ENCODE results near the gene TCHP. TPM values are rescaled to one million over a fixed set of nuclear protein-coding genes. Genes with fewer than 3 reads are reported as not detected.
"Not testable (repeated sequence)": the region's sequence is repeated elsewhere in the genome, so short reads cannot be mapped to it uniquely, and the experiment has no call there.

Gene TCHP
- total RNA-seq, 1 experiment from 2014 or later: 3.6 TPM

- Histone ChIP-seq H3K4me3 (no peak overlapping the region), H3K27me3 (no peaks in the 10 kb centered on the region), H3K9me3 (no peaks in the 10 kb centered on the region), H3K36me3 (no peaks in the 10 kb centered on the region)
- no peak for DNase-seq
These were observed 6.6 kb upstream of the TCHP start for GRCh38 chr12:109893261-109893995.

DNA sequence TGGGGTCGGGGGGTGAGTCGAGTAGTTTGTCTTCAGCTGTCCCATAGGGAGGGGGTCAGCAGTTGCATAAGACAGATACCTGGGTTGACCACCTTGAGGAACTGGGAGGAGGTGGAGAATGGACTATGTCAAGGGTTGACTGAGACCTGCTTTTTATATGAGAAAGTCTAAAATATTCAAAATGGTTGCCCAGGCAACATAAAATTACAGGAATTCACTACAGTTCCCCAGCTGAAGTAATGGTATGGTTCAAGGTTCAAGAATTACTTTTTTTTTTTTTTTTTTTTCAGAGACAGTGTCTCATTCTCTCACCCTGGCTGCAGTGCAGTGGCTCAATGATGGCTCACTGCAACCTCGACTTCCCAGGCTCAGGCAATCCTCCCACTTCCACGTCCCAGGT, 5.1 kb upstream of the TCHP start:
- Histone ChIP-seq H3K9me3 (no peaks in the 10 kb centered on the region), H3K4me3 (no peak overlapping the region), H3K27me3 (no peaks in the 10 kb centered on the region), H3K36me3 (no peaks in the 10 kb centered on the region)
- no peak for DNase-seq

GRCh38 chr12:109896188-109896587, 3.9 kb upstream of the TCHP start:
- Histone ChIP-seq H3K9me3 (no peaks in the 10 kb centered on the region), H3K27me3 (no peaks in the 10 kb centered on the region), H3K4me3 (no peak overlapping the region), H3K36me3 (no peaks in the 10 kb centered on the region)
- no peak for DNase-seq

- no peak overlapping the region for H3K4me3 ChIP-seq
- H3K9me3 ChIP-seq: no peaks in the 10 kb centered on the region
- no peaks in the 10 kb centered on the region for H3K36me3 ChIP-seq
- H3K27me3 ChIP-seq: no peaks in the 10 kb centered on the region
- no peak for DNase-seq
These were observed 3.0 kb upstream of the TCHP start for GRCh38 chr12:109897029-109897428.

GRCh38 chr12:109899345-109899744, 729 bp upstream of the TCHP start:
- H3K4me3 ChIP-seq: peak overlapping the region; percentile 81
- H3K36me3 ChIP-seq: peaks cover 13% of the 10 kb centered on the region
- not testable (repeated sequence) for H3K27me3 ChIP-seq, DNase-seq, H3K9me3 ChIP-seq

- no peaks in the 10 kb centered on the region for H3K27me3 ChIP-seq
- H3K4me3 ChIP-seq: peak overlapping the region; percentile 81
- no peak for DNase-seq
These were observed 892 bp downstream of the TCHP start for GRCh38 chr12:109900752-109901580.

DNA sequence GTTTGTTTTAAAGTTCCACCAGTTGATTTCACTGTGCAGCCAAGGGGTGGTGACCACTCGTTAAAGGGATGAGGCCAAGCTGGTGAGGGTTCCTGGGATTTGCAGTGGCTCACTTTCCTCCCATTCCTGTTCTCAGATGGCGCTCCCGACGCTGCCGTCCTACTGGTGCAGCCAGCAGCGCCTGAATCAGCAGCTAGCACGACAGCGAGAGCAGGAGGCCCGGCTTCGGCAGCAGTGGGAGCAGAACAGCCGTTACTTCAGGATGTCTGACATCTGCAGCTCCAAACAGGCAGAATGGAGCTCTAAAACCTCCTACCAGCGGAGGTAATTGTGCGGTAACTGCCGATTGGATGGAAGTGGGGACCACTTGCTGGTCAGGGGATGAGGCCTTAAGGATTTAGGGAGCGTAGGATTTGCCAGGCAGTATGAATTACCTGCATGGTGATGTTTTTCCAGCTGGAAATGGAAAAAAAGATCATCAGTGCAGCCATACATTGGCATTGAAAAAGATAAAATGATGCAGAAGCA, 2.9 kb downstream of the TCHP start:
- no peak overlapping the region for H3K4me3 ChIP-seq
- H3K36me3 ChIP-seq: peaks cover 25% of the 10 kb centered on the region
- no peak for DNase-seq
- H3K27me3 ChIP-seq: no peaks in the 10 kb centered on the region
- no peaks in the 10 kb centered on the region for H3K9me3 ChIP-seq

More at GRCh38 chr12:109900752-109901580, 892 bp downstream of the TCHP start:
- Histone ChIP-seq H3K36me3 (peaks cover 16% of the 10 kb centered on the region), H3K9me3 (no peaks in the 10 kb centered on the region)

DNA sequence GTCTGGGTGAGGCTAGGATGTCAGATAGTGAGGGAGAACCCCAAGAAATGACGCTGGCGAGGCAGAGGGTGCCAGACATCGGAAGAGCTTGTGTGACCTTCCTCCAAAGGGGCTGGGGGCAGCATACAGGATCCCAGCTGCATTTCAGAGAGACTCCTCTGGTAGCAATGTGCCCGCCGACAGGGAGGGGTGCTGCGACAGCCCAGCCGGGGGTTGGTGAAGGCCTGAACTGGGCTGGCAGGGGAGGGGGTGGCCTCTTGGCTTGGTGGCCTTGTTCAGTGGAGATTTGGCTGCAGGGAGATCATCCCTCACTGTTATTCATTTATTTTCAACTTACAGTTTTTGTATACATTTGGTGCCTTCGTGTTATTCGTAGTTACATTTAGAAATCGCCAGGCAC, 5.2 kb downstream of the TCHP start:
- Histone ChIP-seq H3K36me3 (peaks cover 38% of the 10 kb centered on the region), H3K27me3 (no peaks in the 10 kb centered on the region), H3K9me3 (no peaks in the 10 kb centered on the region), H3K4me3 (no peak overlapping the region)
- DNase-seq: no peak

DNA sequence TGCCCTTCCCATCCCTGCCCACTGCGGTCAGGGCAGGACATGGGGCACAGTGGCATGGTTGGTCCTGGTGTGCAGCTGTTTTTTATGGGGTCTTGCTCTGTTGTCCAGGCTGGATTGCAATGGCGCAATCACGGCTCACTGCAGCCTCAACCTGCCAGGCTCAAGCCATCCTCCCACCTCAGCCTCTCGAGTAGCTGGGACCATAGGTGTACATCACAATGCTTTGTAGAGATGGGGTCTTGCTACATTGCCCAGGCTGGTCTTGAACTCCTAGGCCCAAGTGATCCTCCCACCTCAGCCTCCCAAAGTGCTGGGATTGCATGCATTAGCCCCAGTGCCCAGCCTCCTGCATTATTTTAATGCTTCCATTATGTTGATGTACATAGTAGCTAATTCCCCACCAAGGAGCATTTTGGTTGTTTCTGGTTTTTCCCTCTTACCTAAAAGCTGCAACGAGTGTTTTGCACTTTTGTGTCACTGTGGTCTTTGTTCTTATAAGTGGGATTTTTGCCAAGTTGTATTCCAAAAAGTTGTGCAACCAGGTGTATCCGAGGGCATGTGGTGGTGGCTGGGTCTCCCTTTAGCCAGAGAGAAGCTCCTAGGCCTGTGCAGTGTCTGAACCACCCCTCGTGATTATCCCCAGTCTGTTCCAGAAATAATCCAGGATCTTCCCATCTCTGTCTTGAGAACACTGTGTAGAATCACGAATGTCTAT, 10.3 kb downstream of the TCHP start:
- H3K27me3 ChIP-seq: no peaks in the 10 kb centered on the region
- peaks cover 38% of the 10 kb centered on the region for H3K36me3 ChIP-seq
- H3K4me3 ChIP-seq: no peak overlapping the region
- H3K9me3 ChIP-seq: no peaks in the 10 kb centered on the region
- no peak for DNase-seq

GRCh38 chr12:109910969-109911348, 10.9 kb downstream of the TCHP start:
- H3K36me3 ChIP-seq: peaks cover 42% of the 10 kb centered on the region
- peak; percentile 58 for DNase-seq
- H3K4me3 ChIP-seq: no peak overlapping the region
- no peaks in the 10 kb centered on the region for H3K9me3 ChIP-seq
- H3K27me3 ChIP-seq: no peaks in the 10 kb centered on the region

DNA sequence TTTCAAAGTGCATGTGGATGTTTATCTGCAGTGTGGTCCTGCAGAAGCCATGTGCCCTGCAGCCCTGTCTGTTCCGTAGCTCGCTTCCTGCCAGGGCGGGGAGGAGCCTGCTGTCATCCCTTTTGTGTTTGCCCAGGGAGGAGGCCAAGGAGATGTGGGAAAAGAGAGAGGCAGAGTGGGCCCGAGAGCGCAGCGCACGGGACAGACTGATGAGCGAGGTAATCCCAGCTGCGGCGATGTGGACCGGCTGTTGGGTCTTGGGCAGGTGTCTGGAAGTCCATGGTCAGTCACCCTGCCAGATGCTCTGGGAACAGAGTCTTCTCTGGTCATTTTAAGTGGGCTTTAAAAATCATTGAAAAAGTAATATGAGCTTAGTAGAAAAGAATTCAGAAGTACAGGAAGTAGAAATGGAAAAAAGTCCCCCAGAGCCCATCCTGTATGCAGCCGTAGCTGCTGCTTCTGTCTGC, 12.8 kb downstream of the TCHP start:
- H3K9me3 ChIP-seq: no peaks in the 10 kb centered on the region
- H3K27me3 ChIP-seq: no peaks in the 10 kb centered on the region
- DNase-seq: no peak
- H3K36me3 ChIP-seq: peaks cover 44% of the 10 kb centered on the region
- H3K4me3 ChIP-seq: no peak overlapping the region

GRCh38 chr12:109914461-109914860, 14.4 kb downstream of the TCHP start:
- H3K9me3 ChIP-seq: no peaks in the 10 kb centered on the region
- H3K27me3 ChIP-seq: no peaks in the 10 kb centered on the region
- peaks cover 38% of the 10 kb centered on the region for H3K36me3 ChIP-seq
- DNase-seq: no peak
- no peak overlapping the region for H3K4me3 ChIP-seq

GRCh38 chr12:109915171-109916040, 15.3 kb downstream of the TCHP start:
- no peaks in the 10 kb centered on the region for H3K9me3 ChIP-seq
- no peaks in the 10 kb centered on the region for H3K27me3 ChIP-seq
- H3K36me3 ChIP-seq: peaks cover 34% of the 10 kb centered on the region
- DNase-seq: no peak
- H3K4me3 ChIP-seq: no peak overlapping the region

GRCh38 chr12:109916045-109916444, 16.0 kb downstream of the TCHP start:
- no peak overlapping the region for H3K4me3 ChIP-seq
- DNase-seq: no peak
- no peaks in the 10 kb centered on the region for H3K27me3 ChIP-seq
- H3K36me3 ChIP-seq: peaks cover 31% of the 10 kb centered on the region
- no peaks in the 10 kb centered on the region for H3K9me3 ChIP-seq

DNA sequence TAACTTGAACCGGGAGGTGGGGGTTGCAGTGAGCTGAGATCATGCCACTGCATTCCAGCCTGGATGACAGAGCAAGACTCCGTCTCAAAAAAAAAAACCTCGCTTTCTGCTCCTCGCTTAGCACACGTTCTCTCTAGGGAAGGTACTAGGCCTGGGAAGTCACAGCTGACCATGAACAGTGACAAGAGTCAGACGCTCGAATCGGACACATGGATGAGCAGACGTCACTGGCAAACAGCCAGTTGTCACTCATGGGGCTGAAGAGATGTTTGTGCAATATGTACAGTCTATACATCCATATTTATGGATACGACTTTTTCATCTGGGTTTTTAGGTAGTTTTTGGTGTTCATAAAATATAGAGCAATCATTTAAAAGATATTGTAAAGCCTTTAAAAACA, 19.4 kb downstream of the TCHP start:
- H3K27me3 ChIP-seq: no peaks in the 10 kb centered on the region
- H3K36me3 ChIP-seq: peaks cover 20% of the 10 kb centered on the region
- no peaks in the 10 kb centered on the region for H3K9me3 ChIP-seq
- no peak for DNase-seq
- no peak overlapping the region for H3K4me3 ChIP-seq

GRCh38 chr12:109920261-109920780, 20.2 kb downstream of the TCHP start:
- Histone ChIP-seq H3K4me3 (no peak overlapping the region), H3K36me3 (peaks cover 17% of the 10 kb centered on the region), H3K27me3 (no peaks in the 10 kb centered on the region), H3K9me3 (no peaks in the 10 kb centered on the region)
- DNase-seq: no peak

All from MG63 (cell line).